Activated CD4-positive, alpha-beta T cell treated with anti-CD3 and anti-CD28 coated beads, Interleukin-2, amount 50 U/mL, for 16 hours (primary cell): ENCODE data around the gene FOXP1.

Source experiments
- DNase-seq: peaks from one replicate; pipeline ENCODE4 v3.0.0-alpha.2; 2020

The FOXP1 gene

DNA sequence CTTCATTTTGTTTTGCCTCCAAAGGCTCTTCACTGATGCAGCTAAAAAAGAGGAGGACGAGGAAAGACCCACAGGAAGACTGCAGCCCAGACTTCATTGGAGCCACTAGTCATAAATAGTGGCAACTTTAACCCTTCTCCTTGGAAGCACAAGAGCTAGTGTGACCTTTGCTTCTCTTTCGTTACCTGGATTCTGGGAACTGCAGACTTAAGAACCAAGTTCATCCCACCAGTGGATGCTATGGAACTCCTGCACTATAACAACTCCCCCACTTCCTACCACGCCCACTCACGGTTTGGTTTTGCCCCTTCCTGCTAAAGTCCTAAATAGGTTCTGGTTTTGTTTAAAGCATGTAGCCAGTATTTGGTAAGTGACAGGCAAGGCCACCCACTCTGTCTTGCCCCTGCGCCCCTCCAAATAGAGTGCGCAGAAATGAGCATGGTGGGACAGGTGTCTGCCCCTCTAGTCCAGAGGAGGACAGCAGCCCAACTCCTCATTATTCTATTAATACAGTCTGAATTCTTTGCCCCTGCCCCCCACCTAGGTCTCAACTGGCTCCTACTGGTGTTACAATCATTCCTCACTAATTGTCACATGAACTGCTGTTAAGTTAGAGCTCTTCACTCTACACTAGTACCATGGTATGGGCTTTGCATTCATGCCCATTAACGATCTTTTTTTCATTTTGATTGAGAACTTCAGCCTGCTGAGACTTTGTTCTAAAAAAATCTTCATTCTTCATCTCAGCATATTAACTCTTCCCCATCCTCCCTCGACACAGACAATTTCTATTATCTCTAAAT lies 504.6 kb downstream of the FOXP1 start:
- DNase-seq = no peak

- DNase-seq = no peak
Observed at GRCh38 chr3:71078199-71078598, 505.3 kb downstream of the FOXP1 start.

DNA sequence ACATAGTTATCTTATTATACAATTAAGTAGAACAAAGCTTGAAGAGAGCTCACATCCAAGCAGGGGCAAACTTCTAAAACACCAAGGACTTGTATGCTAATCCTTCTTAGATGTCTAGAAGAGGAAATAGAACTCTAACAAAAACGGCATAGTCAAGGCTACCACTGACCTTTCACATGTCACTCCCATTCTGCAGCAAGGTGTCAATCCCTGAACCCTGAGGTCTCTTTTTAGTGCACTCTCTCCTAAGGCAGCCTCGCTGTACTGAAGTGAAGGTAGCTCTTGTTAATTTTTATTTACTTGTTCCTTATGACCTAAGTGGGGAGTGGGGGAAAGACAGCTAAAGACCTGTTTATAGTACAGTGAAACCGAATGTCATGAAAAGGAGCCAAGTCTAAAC lies 506.5 kb downstream of the FOXP1 start:
- no peak for DNase-seq

GRCh38 chr3:71076361-71077002 lies 507.0 kb downstream of the FOXP1 start:
- no peak for DNase-seq

GRCh38 chr3:71075494-71075893 lies 508.0 kb downstream of the FOXP1 start:
- no peak for DNase-seq

GRCh38 chr3:71074423-71074822 lies 509.1 kb downstream of the FOXP1 start:
- no peak for DNase-seq

DNA sequence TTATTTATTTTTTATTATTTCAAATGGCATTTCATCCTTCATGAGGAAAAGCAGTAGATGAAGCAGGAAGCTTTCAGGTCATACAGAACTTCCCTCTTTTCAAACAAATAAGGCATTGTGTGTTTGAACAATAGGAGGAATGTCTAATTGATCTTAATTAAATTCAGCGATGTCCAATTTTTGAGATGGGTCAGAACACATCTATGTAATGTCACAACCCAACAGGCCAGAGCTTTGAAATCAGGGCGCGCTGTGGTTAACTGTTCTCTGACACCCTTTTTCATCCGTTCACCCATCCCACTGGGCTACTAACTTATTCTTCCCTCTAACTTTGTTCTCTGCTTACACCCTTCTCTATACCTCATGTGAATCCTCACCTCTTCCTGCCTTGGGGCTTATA lies 510.5 kb downstream of the FOXP1 start:
- DNase-seq = no peak

DNA sequence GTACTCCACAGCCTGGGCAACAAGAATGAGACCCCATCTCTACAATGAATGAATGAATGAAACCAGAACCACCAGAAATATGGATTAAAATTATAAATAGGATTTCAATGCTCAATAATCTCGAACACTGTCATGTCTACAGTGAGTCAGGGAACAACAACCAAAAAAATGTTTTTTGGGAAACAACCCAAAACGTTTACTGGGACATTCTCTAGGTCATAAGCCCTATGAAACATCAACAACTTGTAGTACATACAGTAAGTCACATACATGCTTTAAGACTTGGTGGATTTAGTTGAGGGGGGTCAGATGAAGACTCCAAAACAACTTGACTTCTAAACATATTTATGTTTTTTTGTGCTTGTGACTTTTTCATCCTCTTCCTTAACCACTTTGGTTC lies 511.2 kb downstream of the FOXP1 start:
- no peak for DNase-seq

- DNase-seq = no peak
Observed at GRCh38 chr3:71070497-71071463, 512.7 kb downstream of the FOXP1 start.

DNA sequence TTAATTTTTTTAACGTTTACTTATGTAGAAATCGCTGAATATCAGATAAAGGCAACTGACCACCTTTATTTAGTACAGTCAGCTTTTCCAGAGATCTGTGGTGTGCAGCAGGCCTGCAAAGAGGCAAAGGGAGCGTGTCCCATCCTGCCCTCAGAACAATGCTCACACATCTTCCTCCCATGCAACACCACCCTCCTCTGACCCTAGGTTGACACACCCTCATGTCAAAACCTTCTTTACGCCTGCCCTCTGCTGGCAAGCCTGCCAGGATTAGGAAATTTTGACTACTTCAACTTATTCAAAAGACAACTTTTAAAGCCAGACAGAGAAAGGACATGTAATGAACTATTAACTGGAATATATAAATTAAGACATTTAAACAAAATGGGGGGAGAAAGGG lies 513.7 kb downstream of the FOXP1 start:
- peak; percentile 76 for DNase-seq

DNA sequence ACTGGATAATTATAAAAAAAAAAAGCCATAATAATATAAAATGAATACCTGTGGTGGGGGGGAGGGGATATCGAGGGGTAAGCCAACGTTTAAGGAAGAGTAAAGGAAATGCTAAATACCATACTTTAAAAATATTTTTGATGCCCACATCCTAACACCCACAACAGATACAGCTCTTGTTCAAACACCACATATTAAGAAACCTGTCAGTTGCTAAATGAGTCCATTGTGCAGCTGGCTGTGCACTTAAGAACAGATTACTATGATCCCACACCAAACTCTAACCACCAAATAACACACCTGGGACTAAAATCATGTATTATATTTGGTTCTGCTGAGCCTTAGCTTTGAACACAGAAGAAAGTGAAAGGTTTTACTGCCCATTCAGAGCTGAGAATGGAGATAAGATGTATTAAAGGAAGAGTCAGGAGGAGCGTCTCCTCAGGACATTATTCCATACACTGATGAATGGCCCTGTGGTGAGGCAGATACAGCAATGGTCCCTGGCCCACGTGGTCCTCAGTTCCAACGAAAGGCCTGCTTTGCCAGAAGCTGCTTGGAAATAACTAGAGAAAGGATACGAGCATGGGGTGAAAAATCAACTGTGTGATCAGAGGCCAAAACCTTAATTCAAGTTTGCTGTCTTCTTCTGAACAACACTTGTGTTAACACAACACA lies 515.4 kb downstream of the FOXP1 start:
- peak; percentile 66 for DNase-seq

- peak; percentile 49 for DNase-seq
Observed at GRCh38 chr3:71066849-71067261, 516.7 kb downstream of the FOXP1 start.

DNA sequence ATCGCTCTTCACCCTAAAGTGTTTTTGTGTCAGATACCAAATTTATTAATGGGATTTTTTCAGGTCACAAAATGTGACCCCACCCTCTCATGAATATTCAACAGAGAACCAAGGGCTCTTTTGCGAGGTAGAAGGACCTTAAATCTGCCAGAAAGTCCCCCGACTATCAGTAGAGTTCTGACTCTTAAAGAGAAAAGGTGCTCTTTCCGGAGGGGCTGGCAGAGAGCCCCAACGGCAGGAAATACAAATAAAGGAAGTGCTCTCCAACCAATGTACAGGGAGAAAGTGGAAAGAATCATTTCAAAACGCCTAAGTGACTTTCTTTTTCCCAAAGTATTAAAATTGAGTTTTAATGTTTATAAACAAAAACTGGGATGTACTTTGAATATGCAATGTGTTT lies 517.2 kb downstream of the FOXP1 start:
- peak; percentile 61 for DNase-seq

DNA sequence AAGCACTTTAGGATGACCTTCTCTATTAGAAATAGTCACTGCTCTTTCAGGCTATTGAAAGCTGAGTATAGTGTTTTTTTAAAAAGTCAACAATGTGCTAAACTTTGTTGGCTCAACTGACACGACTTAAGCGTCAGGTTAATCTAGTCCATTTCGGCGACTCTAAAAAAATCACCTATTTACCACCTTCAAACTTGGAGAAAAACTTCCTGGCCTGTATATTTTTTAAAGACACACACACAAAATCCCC lies 517.8 kb downstream of the FOXP1 start:
- no peak for DNase-seq

DNA sequence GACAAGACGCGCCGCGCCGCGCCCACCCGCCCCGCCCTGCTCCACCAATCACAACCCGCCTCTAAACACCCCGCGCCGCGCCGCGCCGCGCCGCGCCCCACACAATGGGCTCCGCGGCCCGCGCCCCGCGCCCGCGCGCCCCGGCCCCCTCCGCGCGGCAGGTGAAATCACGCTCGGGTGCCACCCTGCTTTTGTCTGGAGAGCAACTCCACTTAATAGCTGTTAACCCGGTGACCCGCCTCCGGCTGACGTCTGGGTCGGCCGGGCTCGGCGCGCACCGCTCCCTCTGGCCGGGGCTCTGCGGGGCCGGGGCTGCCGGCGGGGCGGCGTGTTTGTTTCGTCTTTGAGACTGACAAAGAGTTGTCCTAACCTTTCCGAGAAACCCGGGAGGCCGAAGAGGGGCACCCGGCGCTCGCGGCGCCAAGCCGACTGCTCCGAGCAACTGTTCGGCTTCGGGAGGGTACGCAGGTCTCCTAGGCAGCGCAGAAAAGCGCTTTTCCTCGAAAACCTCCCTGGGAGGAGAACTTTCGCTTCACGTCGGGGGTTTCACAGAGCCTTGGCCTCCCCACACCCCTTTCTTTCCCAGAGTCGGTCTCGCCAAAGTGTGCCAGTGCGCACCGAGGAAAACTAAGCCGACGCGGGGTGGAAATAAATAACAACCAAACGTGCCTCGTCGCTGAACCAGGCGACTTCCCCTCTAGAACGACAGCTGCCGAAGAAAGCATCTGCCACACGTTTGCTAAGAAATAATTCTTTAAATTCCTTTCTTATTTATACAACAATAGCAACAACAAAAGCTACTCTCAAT lies 518.4 kb downstream of the FOXP1 start:
- peak; percentile 43 for DNase-seq

GRCh38 chr3:71064291-71064955 lies 519.1 kb downstream of the FOXP1 start:
- peak; percentile 57 for DNase-seq

DNA sequence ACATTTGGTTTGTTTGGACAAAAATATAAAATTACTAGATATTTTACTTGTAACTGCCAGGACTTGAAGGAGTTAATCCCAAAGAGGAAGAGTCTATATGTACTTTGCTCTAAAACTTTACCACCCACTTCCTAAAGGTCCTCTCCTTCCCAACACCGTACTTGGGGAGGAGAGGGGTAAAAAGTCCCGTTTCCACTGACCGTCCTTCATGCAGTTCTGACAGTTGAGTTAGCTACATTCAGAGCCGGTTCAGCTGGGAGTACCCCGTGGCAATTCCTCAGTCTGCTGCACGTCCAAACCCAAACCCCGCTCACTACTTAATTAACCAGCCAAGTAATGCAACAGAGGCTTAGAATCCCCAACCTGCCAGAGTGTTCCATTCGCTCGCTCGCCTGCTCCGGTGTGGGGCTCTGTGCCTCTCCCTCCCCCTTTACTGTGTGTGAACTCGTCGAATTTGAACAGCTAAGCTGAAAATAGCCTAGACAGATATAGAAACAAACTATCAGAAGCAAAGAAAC lies 519.7 kb downstream of the FOXP1 start:
- no peak for DNase-seq

GRCh38 chr3:71062952-71063772 lies 520.4 kb downstream of the FOXP1 start:
- peak; percentile 85 for DNase-seq

GRCh38 chr3:71062037-71062932 lies 521.2 kb downstream of the FOXP1 start:
- DNase-seq = no peak
